Endothelial cell of umbilical vein (primary cell): Measurements from ENCODE around the gene ITPR1. TPM values are rescaled to one million over a fixed set of nuclear protein-coding genes. Genes with fewer than 3 reads are reported as not detected.

Experiments
- BruUV-seq: library from RNA; stranded (reverse); fragments of 400-500 nt; replicated peaks from 2 replicates; lab custom pipeline; 2021; lab: Mats Ljungman, UMichigan
- CTCF ChIA-PET: fragments of 300-600, 350-600 bp; sonication (Branson Sonifier 250); formaldehyde crosslinking; loops from one replicate; lab custom pipeline; 2021; ENCODE audit warnings: antibody characterized with exemption, inconsistent platforms; lab: Charles Lee
- POLR2A ChIA-PET: fragments of 300-600, 350-600 bp; sonication (Branson Sonifier 250); formaldehyde crosslinking; loops from one replicate; lab custom pipeline; 2021; ENCODE audit warnings: antibody characterized with exemption, inconsistent platforms; lab: Charles Lee
- DNase-seq: peaks from one replicate; pipeline ENCODE4 v3.0.0-alpha.2; 2011; ENCODE audit warnings: low read depth, low spot score
- FAIRE-seq: peaks from 2 replicates; lab custom pipeline; 2011; peaks lifted over from hg19 to GRCh38; lab: Jason Lieb, UNC
- H2AFZ ChIP-seq: 2 replicates; pipeline ENCODE4 v1.6.0; 2012; ENCODE audit warnings: low read depth, low read length, control low read depth, inconsistent platforms
- H3K27ac ChIP-seq: 2 replicates; pipeline ENCODE4 v1.5.1; 2011; ENCODE audit warnings: low read depth, mild to moderate bottlenecking, control low read depth, low read length, moderate library complexity; ENCODE audit not compliant: insufficient read depth
- H3K27me3 ChIP-seq, 2 experiments: 2 replicates each; pipeline versions ENCODE4 v1.6.0 to v1.6.1; 2011; ENCODE audit warnings: low read length in 2 of 2, mixed read lengths in 1 of 2; ENCODE audit not compliant: control insufficient read depth in 2 of 2, insufficient read depth in 2 of 2
- H3K36me3 ChIP-seq, 2 experiments: 2 replicates in 1 of 2; 3 replicates in 1 of 2; pipeline ENCODE4 v1.5.1; 2011; ENCODE audit warnings: low read length in 2 of 2, mild to moderate bottlenecking in 1 of 2, moderate library complexity in 1 of 2; ENCODE audit not compliant: control insufficient read depth in 2 of 2, insufficient read depth in 2 of 2; ENCODE audit errors: extremely low read depth in 1 of 2
- H3K4me1 ChIP-seq: 3 replicates; pipeline ENCODE4 v1.5.1; 2011; ENCODE audit warnings: mild to moderate bottlenecking, low read length; ENCODE audit not compliant: control insufficient read depth, insufficient read depth; ENCODE audit errors: extremely low read depth
- H3K4me2 ChIP-seq: 2 replicates; pipeline ENCODE4 v1.6.1; 2011; ENCODE audit warnings: low read length, control low read depth, mixed read lengths; ENCODE audit not compliant: insufficient read depth
- H3K4me3 ChIP-seq, 3 experiments: fragments of 200-600 bp in 1 of 3; sonication (generic), shearing (Covaris generic) in 1 of 3; replicated peaks in 1 of 3; 2 replicates each; pipeline ENCODE4 v1.5.1; 2011 to 2016; ENCODE audit warnings: control low read depth in 3 of 3, low read length in 3 of 3, mild to moderate bottlenecking in 2 of 3, inconsistent platforms in 1 of 3, low read depth in 1 of 3, moderate library complexity in 1 of 3; ENCODE audit not compliant: insufficient read depth in 1 of 3
- H3K79me2 ChIP-seq: 2 replicates; pipeline ENCODE4 v1.6.0; 2012; ENCODE audit warnings: low read length, inconsistent platforms; ENCODE audit not compliant: control insufficient read depth, insufficient read depth
- H3K9ac ChIP-seq: replicated peaks from 2 replicates; pipeline ENCODE3; 2011; ENCODE audit warnings: low read length, control low read depth; ENCODE audit not compliant: insufficient read depth; ENCODE audit errors: extremely low read depth
- H3K9me1 ChIP-seq: replicated peaks from 3 replicates; pipeline ENCODE4 v1.6.0; 2011; ENCODE audit warnings: mild to moderate bottlenecking, low read length; ENCODE audit not compliant: control insufficient read depth, insufficient read depth; ENCODE audit errors: extremely low read depth
- H3K9me3 ChIP-seq: replicated peaks from 2 replicates; pipeline ENCODE4 v1.5.1; 2012; ENCODE audit warnings: low read length, inconsistent platforms; ENCODE audit not compliant: control insufficient read depth, insufficient read depth
- H4K20me1 ChIP-seq: replicated peaks from 2 replicates; pipeline ENCODE3; 2011; ENCODE audit warnings: mild to moderate bottlenecking, low read length; ENCODE audit not compliant: control insufficient read depth, insufficient read depth; ENCODE audit errors: extremely low read depth
- CTCF ChIP-seq, 2 donors: IDR thresholded peaks; 1 replicate in 1 of 2; 2 replicates in 1 of 2; pipeline ENCODE4 v1.5.1; 2011; ENCODE audit warnings: low read length in 2 of 2, mild to moderate bottlenecking in 2 of 2, moderate library complexity in 2 of 2, control low read depth in 1 of 2, inconsistent platforms in 1 of 2, low read depth in 1 of 2; ENCODE audit not compliant: insufficient read depth in 1 of 2; ENCODE audit errors: extremely low read depth in 1 of 2
- EZH2 ChIP-seq: IDR thresholded peaks from 2 replicates; pipeline ENCODE4 v1.6.1; 2012; ENCODE audit warnings: borderline replicate concordance, low read depth, mild to moderate bottlenecking, moderate library complexity, low read length, inconsistent platforms; ENCODE audit not compliant: severe bottlenecking
- FOS ChIP-seq: IDR thresholded peaks from 2 replicates; pipeline ENCODE4 v1.6.1; 2011; ENCODE audit warnings: mild to moderate bottlenecking, low read length, moderate library complexity, borderline replicate concordance; ENCODE audit not compliant: insufficient read depth
- GATA2 ChIP-seq: IDR thresholded peaks from 2 replicates; pipeline ENCODE4 v1.7.0; 2011; ENCODE audit warnings: low read depth, mild to moderate bottlenecking, moderate library complexity, mixed read lengths, low read length; ENCODE audit not compliant: insufficient read length, insufficient read depth
- JUN ChIP-seq: IDR thresholded peaks from 2 replicates; pipeline ENCODE4 v1.6.1; 2011; ENCODE audit warnings: borderline replicate concordance, low read depth; ENCODE audit not compliant: insufficient read length, insufficient read depth
- MAX ChIP-seq: IDR thresholded peaks from 2 replicates; pipeline ENCODE4 v1.6.1; 2011; ENCODE audit not compliant: insufficient read depth, insufficient read length
- MYC ChIP-seq: IDR thresholded peaks from one replicate; pipeline ENCODE4 v1.6.1; 2011; ENCODE audit warnings: mild to moderate bottlenecking, low read depth, low read length
- POLR2A ChIP-seq: IDR thresholded peaks from 2 replicates; pipeline ENCODE4 v1.6.1; 2012; ENCODE audit warnings: low read depth, mild to moderate bottlenecking, control low read depth, low read length
- POLR2AphosphoS5 ChIP-seq: IDR thresholded peaks from 2 replicates; pipeline ENCODE4 v1.6.1; 2012; ENCODE audit warnings: low read depth, mild to moderate bottlenecking, control low read depth, low read length, moderate library complexity; ENCODE audit not compliant: insufficient read depth
- dilution Hi-C: fragments of 300-500 bp; cut with MboI; formaldehyde crosslinking; loops from one replicate; pipeline ENCODE4 v1.15.0; 2019; ENCODE audit warnings: low sequenced_read_pairs; ENCODE audit not compliant: extremely low pct_ligation_motif_present
- intact Hi-C: fragments of 100-400 bp; cut with micrococcal nuclease; formaldehyde crosslinking; loops from one replicate; pipeline ENCODE4 v1.10.0; 2022
- polyA plus RNA-seq, 4 experiments: library from polyadenylated mRNA; depleted of rRNA in 3 of 4; stranded (reverse) in 3 of 4; unstranded in 1 of 4; fragments of >200 nt; gene quantifications; 2 replicates each; pipeline versions ENCODE4 v1.2.1 to v1.2.3, GENCODE V29; 2011 to 2012; ENCODE audit warnings: missing spikeins in 1 of 4
- total RNA-seq: library from RNA; stranded (reverse); gene quantifications from 2 replicates; pipeline ENCODE4 v1.2.3, GENCODE V29; 2021

The ITPR1 gene
- total and polyA plus RNA-seq, 2 donors (not counting 3 experiments of a cell fraction or from before 2014, with no cell fraction given) = 5.1 to 16.1 TPM

GRCh38 chr3:4736284-4736861, 243.2 kb downstream of the ITPR1 start:
- Histone ChIP-seq H3K4me1 (peaks cover 11% of the 10 kb centered on the region), H3K27ac (peak overlapping the region; percentile 9), H3K4me3 (no peak overlapping the region), H4K20me1 (no peaks in the 10 kb centered on the region), H3K27me3 (no peaks in the 10 kb centered on the region), H3K4me2 (no peak overlapping the region), H3K79me2 (no peaks in the 10 kb centered on the region), H3K9me1 (no peaks in the 10 kb centered on the region), H3K9ac (no peak overlapping the region), H3K9me3 (no peaks in the 10 kb centered on the region), H2AFZ (no peak overlapping the region), H3K36me3 (no peaks in the 10 kb centered on the region)
- BruUV-seq = no TSS peak
- dilution Hi-C loops (no loop called here), intact Hi-C loops (loop anchor here (1.0 kb wide), 1 partner anchor 243 kb away; the partner anchor contains the start of gene BHLHE40)
- FAIRE-seq (peak; percentile 85), DNase-seq (peak; percentile 79)
- TF ChIP-seq POLR2A (no peak), CTCF (IDR thresholded peaks at IDR 0.05; ENCODE audit: extremely low read depth in 1 of 2, insufficient read depth in 1 of 2, low read depth in 1 of 2, low read length in 2 of 2) (no peak), MAX (peak; percentile 69)
- ChIA-PET CTCF (interaction anchor here (1.0 to 1.6 kb wide), 4 partner anchors 10 to 321 kb away, joined by 3 to 4 read pairs (median 4); no protein-coding TSS in a partner anchor), POLR2A (interaction anchor here (1.6 kb wide), 1 partner anchor 243 kb away, joined by 3 read pairs; the partner anchor contains the start of gene BHLHE40)

- no peaks in the 10 kb centered on the region for H3K36me3 ChIP-seq
- BruUV-seq = no TSS peak
- no peak for TF ChIP-seq POLR2AphosphoS5
- TF ChIP-seq POLR2A = no peak
- no peak for TF ChIP-seq MYC
- TF ChIP-seq EZH2 = no peak
- TF ChIP-seq FOS = no peak
- no peak for TF ChIP-seq GATA2
- TF ChIP-seq MAX = no peak
- no peak for TF ChIP-seq CTCF (IDR thresholded peaks at IDR 0.05; ENCODE audit: extremely low read depth in 1 of 2, insufficient read depth in 1 of 2, low read depth in 1 of 2, low read length in 2 of 2)
- TF ChIP-seq JUN = no peak
- no peak overlapping the region for H3K27ac ChIP-seq
- no peaks in the 10 kb centered on the region for H3K9me1 ChIP-seq
- no peak overlapping the region for H2AFZ ChIP-seq
- no peak overlapping the region for H3K4me2 ChIP-seq
- H3K79me2 ChIP-seq = no peaks in the 10 kb centered on the region
- FAIRE-seq (no peak), DNase-seq (no peak)
- dilution Hi-C loops (no loop called here), intact Hi-C loops (no loop called here)
- CTCF ChIA-PET = interaction anchor here (1.2 to 1.6 kb wide), 3 partner anchors 9 to 76 kb away, joined by 3 to 5 read pairs (median 3); no protein-coding TSS in a partner anchor
- no peak overlapping the region for H3K4me3 ChIP-seq
- no peaks in the 10 kb centered on the region for H4K20me1 ChIP-seq
- POLR2A ChIA-PET = no interaction called here
- peaks cover 21% of the 10 kb centered on the region for H3K4me1 ChIP-seq
- H3K27me3 ChIP-seq = no peaks in the 10 kb centered on the region
- H3K9ac ChIP-seq = no peak overlapping the region
- H3K9me3 ChIP-seq = no peaks in the 10 kb centered on the region
These were observed 245.7 kb downstream of the ITPR1 start for GRCh38 chr3:4738737-4739274.
